Measurements from ENCODE around the gene DLGAP1.

DLGAP1 gene

DNA sequence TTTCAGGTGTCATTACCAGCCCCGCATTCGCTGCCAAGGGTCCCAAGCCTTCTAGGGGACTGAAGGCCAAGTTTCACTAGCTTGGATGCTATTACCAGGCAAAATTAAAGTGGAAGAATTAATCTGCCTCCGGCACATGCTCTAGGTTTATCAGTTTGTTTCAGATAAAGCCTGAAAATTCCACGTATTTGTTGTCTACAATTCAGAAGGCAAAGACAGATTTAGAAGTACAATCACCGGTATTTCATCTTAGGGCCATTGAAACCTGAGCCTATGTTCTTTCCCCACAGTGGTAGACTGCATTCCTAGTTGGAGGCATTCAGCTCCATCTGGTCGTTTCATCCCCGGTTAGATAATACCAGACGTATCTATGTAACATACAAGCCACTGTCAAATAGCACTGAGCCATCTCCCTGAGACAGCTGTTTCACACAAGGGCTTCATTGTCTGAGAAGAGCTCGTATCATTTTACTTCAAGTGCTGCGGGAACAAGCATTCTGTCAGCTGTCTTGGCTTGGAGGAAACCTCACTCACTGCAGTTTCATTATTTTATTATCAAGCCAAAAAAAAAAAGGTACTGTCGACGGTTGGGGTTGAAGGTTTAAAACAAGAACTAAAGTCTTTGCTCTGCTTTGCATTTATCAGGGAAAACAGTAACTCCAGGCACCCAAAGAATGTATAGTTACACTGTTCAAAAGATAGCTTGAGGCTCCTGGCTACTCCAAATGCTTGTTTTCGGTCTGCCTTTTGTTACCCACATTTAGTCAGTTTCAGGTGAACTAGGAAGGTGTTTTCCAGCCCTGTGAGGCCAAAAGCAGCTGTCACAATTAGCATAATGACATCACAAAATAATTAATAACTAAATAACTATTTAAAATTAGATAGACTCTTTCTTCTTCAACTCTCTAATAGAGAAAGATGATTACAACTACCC lies 928.4 kb downstream of the DLGAP1 start:
- DNase-seq (ENCODE audit: low read depth in 1 of 2, low spot score in 1 of 2), result no peak

DNA sequence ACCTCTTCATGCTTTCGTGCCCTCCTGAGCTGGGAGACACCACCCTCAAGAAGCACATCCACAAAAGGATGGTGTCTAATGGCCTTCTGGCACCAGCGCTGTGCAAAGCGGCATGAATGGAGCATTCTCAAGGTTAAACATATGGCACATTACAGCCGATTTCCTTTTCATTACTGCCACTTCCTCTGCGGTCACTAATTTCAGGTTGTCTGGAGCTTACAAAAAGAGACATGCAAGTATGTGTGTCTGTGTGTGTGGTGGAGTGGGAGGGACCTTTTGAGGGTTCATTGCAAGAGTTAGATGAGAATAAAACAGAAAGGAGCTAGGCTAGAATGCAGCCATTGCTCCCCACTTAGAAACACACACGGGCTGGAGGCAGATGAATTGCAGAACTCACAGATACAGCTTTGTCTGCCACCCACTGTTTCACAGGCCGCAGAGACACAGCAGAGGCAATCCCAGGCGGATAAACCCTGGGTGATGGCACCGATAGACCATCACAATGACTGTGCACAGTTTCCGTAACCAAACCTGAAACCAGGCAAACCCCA lies 929.2 kb downstream of the DLGAP1 start:
- peak; percentile 3 to 18 for DNase-seq (ENCODE audit: low read depth in 1 of 2, low spot score in 1 of 2)

DNA sequence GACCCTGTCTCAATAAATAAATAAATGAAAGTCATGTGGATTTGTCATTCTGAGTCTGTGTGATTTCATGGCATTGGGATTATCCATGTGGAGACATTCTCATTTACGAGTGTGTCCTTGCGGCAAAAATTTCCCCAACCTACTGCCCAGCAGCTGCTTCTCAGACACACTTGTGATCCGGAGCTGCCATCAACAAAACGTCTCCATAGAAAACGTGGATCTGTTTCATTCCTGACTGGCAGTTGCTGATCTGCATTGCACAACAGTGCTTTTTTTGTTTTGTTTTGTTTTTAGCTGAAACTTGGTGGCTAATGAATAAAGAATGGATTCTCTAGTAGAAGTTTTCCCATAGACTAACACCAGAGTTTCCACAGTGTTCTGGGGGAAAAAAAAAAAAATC lies 930.4 kb downstream of the DLGAP1 start:
- DNase-seq (ENCODE audit: low read depth in 1 of 2, low spot score in 1 of 2), result no peak

DNA sequence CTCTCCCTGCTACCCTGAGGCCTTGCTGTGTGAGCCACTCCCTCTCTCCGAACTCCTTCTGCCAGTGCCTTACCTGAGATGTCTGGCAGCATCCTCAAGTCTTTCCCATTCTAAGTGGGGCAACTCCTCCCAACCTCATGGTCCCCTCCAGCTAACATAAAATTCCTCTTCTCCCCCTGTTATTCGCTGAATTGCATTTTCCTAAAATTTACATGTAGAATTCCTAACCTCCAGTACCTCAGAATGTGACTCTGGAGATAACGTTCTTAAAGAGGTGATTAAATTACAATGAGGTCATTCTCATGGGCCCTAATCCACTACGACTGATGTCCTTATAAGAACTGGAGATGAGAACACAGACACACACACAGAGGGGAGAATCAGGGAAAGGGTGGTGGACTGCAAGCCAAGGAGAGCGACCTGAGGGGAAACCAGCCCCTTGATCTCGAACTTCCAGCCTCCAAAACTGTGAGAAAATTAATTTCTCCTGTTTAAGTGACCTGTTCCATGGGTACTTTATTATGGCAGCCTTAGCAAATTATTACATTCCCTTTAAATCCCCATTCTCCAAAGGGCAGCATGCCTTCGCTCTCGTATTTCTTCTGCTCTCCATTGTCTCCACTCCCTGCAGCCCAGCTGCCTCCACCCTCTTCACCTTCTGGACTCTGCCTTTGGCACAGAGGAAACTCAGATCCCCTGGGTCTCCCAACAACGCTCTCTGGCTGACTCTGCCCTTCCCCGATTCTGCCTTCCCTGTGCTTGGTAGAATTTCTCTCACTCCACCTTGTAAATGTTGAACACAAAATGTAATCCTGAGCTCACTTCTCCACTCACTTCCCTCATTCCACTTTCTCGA lies 934.6 kb downstream of the DLGAP1 start:
- DNase-seq (ENCODE audit: low read depth in 1 of 2, low spot score in 1 of 2), result no peak

DNA sequence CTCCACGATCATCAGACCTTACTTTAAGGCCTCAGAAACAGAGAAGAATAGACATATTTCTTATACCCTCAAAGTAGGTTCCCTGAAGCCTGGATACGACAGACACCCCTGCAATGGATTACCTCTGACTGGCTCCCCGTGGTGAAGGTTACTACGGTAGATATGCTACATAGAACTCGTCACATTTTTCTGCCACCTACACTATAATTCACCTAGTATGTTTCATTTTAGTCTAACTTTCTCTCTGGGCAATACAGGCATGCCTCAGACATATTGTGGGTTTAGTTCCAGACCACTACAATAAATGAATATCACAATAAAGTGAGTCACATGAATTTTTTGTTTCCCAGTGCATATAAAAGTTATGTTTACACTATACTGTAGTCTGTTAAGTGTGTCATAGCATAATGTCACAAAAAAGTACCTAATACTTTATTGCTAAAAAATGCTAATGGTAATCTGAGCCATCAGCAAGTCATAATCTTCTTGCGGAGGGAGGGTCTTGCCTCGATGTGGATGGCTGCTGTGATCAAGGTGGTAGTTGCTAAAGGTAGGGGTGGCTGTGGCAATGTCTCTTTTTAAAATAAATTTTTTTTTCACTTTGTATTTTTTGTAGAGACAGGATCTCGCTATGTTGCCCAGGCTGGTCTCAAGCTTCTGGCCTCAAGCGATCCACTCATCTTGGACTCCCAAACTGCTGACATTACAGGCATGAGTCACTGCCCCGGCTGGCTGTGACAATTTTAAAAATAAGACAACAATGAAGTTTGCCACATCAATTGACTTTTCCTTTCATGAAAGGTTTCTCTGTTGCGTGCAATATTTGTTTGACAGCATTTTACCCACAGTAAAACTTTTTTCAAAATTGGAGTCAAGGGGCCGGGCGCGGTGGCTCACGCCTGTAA lies 940.5 kb downstream of the DLGAP1 start:
- DNase-seq (ENCODE audit: low read depth in 1 of 2, low spot score in 1 of 2), result no peak

DNA sequence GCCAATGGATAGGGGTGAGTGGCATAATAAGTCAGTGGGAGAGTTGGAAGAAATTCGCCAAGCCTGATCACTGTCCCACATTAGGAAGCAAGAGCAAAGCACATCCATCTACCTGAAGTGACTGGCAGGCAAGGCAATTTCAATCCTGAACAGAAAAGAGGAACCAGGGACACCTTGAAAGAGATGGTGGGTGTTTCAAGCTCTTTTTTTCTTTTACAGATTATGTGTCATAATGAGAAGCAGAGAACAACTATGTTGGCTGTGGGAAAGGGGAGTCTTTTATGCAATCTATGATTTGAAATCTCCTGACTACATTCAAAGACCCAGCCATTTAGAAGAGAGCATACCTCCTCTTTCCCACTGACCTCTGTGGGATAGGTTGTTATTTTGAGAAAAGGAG lies 941.6 kb downstream of the DLGAP1 start:
- no peak for DNase-seq (ENCODE audit: low read depth in 1 of 2, low spot score in 1 of 2)

DNA sequence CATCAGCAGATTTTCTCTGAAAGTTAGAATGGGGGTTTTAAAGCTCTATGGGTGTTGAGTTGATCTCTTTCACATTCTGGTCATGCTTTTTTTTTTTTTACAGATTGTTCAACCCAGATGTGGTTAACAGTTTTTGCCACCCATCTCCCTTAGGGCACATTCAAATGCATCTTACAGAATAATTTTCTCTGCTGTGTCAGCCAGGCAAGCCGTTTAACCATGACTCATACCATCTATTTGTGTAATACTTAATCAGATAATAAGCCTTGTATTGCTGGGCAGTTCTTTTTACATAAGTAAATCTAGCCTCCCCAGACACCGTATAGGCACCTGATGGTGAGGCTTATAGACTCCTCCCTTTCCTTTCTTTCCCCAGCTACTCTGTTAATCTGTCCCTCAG lies 943.1 kb downstream of the DLGAP1 start:
- DNase-seq (ENCODE audit: low read depth in 1 of 2, low spot score in 1 of 2), result no peak

DNA sequence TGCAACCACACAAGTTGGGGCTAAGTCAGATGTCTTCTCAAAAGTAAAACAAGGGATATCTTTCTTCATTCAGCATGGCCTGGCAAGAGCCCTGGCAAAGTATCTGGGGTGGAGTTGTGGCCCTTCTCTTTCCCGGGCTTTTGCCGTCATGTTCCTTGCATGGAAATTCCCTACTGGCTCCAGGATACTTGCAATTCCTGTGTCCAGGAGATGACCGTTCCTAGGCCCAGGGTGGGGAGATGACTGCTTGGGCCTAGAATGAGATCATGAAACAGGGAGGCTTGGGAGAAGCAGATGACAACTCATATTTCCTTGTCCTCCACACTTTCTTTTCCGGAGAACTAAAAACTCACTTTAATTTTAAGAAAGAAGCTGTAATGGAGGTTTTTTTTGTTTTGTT lies 944.2 kb downstream of the DLGAP1 start:
- no peak for DNase-seq (ENCODE audit: low read depth in 1 of 2, low spot score in 1 of 2)

DNA sequence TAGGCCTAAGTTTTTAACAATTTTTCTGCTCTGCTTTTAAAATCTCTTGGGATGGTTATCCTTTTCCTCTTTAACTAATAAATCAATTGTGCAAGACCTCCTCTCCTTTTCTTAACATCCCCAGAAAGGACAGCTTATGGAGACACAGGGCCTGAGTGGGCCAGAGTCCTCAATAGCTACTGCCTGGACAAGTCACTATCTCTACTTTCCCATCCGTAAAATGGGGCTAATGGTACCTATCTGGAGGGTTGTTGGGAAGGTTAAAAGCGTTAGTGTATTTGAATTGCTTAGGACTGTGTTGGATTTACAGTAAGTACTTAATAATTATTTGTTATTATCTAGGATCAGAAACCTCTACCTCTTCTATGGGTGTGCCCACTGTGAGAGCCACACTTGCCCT lies 945.1 kb downstream of the DLGAP1 start:
- DNase-seq (ENCODE audit: low read depth in 1 of 2, low spot score in 1 of 2), result no peak

DNA sequence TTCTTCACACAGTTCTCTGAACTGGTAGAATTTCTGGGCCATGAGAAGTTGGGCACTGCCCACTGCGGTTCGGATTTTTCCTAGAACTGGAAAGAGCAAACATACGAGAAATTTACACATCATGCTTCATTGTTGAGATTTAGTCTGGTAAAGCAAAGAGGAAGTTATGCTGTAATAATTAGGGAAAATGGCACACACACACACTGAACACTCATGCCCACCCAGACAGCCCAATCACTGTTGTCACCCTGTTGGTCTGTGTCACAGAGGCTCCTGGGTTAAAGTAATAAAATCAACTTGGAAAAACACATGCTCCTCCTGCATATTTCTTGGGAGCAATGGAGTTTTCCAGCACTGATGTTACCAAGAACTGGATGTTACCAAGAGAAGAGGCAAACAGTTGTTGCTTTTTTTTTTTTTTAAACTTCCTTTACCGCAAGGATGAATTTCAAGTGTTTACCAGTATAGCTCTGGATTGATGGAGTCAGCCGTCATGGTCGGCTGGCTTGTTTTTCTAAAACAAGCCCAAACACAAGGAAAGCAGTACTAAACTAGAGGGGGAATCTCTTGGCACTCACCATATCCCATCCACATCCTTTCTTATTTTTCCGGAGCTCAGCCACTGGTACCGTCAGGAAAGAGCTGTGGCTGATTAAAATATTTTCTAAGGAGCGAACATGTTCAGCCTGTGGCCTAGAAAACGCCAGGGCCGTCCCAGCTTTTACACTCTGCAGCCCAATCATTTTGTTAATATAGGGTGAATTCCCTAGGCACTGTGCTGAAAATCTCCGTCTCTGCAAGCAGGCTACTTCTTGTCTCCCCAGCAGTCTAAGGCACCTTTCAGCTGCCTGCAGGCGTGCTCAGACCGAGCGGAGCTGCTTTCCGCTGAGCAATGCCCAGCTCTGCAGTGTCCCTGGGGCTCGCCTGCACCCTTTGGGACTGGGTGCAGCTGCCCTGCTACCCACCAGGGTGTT lies 946.2 kb downstream of the DLGAP1 start:
- no peak for DNase-seq (ENCODE audit: low read depth in 1 of 2, low spot score in 1 of 2)

DNA sequence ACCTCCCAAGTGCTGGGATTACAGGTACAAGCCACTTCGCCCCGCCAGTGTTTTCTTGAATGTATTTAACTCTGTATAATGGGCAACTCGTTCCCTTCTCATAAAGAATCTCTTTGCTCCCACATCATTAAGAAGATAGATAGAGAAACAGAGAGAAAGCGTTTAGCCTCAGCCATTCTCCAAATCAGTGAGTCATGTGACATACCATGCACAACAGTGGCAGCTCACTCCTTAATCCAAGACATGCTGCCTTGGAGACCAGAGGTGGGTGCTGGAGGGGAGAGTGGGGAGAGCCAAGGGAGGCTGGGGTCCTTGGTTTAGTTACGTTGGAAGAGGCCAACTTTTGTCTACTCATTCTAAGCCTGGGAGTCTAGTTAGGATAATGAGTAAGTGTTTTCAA lies 950.5 kb downstream of the DLGAP1 start:
- no peak for DNase-seq (ENCODE audit: low read depth in 1 of 2, low spot score in 1 of 2)

DNA sequence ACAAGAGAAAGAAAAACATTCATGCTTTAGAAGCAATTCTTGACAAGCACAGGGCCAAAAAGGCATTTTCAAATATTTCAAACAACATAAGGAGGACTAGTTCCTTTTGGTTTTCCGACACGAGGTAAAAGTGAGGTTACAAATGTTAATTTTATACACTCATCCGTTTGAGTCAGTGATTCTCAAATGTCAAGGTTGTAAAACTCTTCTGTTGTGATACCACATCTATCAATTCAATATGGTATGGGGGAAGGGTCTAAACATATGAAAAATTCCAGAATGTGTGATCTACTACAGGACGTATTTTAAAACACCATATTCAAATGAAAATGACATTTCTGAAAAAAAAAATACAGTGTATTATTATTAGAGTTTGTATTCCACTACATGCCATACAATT lies 952.5 kb downstream of the DLGAP1 start:
- DNase-seq (ENCODE audit: low read depth in 1 of 2, low spot score in 1 of 2), result no peak

DNA sequence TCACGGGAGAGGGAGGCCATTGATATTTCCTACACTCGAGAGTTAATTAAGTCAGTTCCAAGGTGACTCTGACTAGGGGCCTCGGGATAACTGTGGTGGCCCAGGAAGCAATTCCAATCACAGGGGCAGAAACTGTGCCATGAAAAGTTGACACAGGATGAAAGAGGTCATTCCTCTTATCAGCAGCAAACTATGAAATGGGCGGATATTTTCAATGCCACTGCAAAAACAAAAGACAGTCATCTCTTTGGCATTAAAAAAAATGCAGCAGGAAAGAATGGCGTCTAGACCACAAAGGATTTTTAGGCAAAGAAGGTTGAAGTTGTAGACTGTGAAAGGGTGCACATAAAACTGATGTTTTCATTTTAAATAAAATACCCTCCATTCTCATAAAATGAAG lies 955.1 kb downstream of the DLGAP1 start:
- no peak for DNase-seq (ENCODE audit: low read depth in 1 of 2, low spot score in 1 of 2)

DNA sequence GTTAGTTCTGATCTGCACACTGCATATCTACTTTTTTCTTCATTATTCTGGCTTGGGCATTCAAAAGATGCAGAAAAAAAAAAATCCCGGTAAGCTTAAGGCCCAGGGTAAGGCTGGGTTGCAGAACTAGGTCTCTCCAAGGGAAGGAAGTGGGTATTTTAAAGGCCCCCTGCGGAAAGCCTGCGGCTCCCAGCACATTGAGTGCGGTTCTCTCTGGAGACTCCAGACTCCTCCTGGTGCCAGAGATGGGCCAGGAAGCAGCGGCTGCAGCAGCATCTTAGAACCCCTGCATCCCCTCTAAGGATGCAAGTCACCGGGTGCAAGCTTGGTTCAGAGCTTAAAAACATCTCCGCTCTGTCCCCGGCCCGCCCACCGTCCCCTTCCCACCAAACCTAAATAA lies 955.6 kb downstream of the DLGAP1 start:
- DNase-seq (ENCODE audit: low read depth in 1 of 2, low spot score in 1 of 2), result no peak

DNA sequence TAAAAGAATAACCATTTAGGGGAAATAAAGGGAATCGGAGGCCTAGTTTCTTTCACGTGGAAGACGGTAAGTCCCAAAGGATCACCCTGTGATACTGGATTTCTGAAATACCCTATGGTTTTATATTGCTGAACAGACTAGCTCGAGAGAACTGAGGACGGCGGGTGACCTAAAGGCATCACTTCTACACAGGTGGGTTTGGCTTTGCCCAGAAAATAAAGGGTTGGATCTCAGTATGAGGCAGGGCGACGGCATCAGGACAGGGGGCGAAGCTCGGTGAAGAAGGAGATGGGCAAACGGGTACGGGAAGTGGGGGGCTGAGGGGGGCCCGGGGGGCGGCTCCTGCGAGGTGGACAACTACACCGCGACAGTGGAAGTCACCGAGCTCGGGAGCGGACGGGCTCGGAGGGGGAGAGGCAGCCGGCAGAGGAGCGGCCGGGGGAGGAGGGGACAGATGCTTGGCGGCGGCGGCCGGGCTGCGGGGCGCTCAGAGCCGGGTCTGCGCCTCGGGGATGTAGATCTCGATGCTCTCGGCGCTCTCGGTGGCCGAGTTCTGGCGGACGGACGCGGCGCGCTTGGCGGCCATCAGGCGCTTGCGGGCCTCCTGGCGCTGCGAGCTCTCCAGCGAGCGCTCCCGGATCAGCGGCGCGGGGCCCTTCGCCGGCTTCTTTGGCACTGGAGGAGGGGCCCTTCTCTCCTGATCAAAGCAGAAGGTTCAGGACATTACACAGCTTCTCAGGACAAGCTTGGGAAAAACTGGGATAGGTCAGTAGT lies 956.2 kb downstream of the DLGAP1 start:
- no peak for DNase-seq (ENCODE audit: low read depth in 1 of 2, low spot score in 1 of 2)

DNA sequence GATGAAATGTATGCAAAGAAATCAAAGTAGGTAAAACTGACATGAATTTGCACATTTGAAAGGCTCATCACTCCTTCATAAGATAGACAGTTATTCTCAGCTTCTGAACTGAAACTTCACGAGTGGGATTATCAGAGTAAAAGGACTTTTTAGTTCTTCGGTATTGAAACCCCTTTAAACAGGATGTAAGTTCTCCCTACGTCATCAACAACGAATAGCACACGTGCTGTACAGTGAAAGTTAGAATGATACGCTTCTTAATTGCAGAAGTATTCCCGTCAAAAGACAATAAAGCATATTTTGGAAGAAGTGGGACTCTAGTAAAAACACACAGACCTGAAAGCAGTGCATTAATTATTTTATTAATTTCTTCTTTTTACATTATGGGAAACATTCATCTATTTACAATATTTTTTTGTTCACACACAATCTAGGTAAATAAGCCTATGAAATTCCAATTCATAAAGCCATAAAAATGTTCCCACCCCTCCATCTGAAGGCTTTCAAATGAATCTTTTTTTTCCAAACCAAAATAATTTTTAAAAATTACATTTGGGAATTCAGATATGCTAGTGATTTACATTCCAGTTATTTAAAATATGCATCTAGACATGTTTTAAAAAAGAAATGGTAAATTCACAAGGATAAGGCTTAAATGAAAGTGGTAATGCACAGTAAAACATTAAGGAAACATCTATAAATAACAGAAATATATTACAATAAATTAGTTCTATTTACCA lies 959.2 kb downstream of the DLGAP1 start:
- DNase-seq (ENCODE audit: low read depth in 1 of 2, low spot score in 1 of 2), result no peak

DNA sequence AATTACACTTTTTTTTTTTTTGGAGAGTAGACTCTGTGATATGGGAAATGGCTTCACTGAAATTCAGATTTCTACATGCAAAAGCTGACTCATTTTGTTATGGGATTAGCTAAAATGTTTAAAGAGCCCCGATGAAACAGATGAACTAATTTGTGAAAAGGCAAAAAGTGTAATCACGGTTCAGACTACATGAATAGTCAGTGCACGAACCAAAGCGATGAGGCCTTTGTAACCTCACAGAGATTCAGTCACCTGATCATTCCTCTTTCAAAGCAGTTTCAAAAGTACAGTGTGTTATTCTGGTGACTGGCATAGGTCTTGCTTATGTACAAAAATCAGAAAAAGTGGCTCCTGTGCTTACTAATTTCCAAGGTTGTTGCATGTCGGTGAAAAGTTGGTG lies 960.5 kb downstream of the DLGAP1 start:
- no peak for DNase-seq (ENCODE audit: low read depth in 1 of 2, low spot score in 1 of 2)

DNA sequence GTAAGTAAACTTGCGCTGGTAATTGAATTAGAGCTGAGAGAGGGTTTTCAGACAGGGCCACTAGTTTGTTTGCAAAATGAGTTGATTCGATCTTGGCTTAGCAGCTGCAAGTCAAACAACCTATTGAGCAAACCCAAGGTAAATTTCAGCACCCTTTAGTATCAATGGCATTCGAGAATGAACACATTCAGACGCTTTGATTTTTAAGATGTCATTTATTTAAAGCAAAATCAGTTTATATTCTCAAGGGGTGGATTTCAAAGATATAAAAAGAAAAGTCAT lies 960.9 kb downstream of the DLGAP1 start:
- no peak for DNase-seq (ENCODE audit: low read depth in 1 of 2, low spot score in 1 of 2)

Measured in activated CD4-positive, alpha-beta T cell treated with anti-CD3 and anti-CD28 coated beads, Interleukin-2, amount 50 U/mL, for 24 hours (primary cell).